Ovary (tissue), 10 donors: ENCODE results near the gene TIGD6. TPM values are rescaled to one million over a fixed set of nuclear protein-coding genes. Genes with fewer than 3 reads are reported as not detected.

Source experiments
- DNase-seq, 5 donors: peaks; one replicate each; pipeline ENCODE4 v3.0.0-alpha.2; 2019 to 2020
- H3K27ac ChIP-seq, 2 donors: fragments of 200-600 bp; one replicate each; pipeline versions ENCODE4 v1.5.1 to v1.8.0; 2019 to 2022
- H3K27me3 ChIP-seq: fragments of 200-600 bp; one replicate; pipeline ENCODE4 v1.8.0; 2022
- H3K36me3 ChIP-seq: fragments of 200-600 bp; sonication (generic); one replicate; pipeline ENCODE4 v1.5.1; 2019
- H3K4me1 ChIP-seq: one replicate; pipeline ENCODE4 v1.8.1; 2013; ENCODE audit warnings: mild to moderate bottlenecking, moderate library complexity; ENCODE audit not compliant: insufficient read depth
- H3K4me3 ChIP-seq: fragments of 200-600 bp; sonication (generic); one replicate; pipeline ENCODE4 v1.5.1; 2017
- H3K9me3 ChIP-seq, 2 donors: fragments of 200-600 bp in 1 of 2; sonication (generic) in 1 of 2; one replicate each; pipeline versions ENCODE4 v1.5.1 to v1.8.1; 2013 to 2019; ENCODE audit warnings: mild to moderate bottlenecking in 1 of 2, moderate library complexity in 1 of 2
- CTCF ChIP-seq, 3 donors: fragments of 450-650 bp in 2 of 3; fragments of 200-600 bp in 1 of 3; IDR thresholded peaks; one replicate each; pipeline versions ENCODE4 v1.5.1 to v1.8.0; 2016 to 2022; ENCODE audit warnings: antibody characterized with exemption in 3 of 3, mild to moderate bottlenecking in 1 of 3
- EP300 ChIP-seq: sonication (generic); formaldehyde crosslinking; IDR thresholded peaks from one replicate; pipeline ENCODE4 v1.6.1; 2017; ENCODE audit warnings: antibody characterized with exemption
- POLR2A ChIP-seq: fragments of 450-650 bp; IDR thresholded peaks from one replicate; pipeline ENCODE4 v1.6.1; 2017; ENCODE audit warnings: antibody characterized with exemption, mild to moderate bottlenecking, moderate library complexity
- WGBS, 3 donors: extraction: QIAGEN DNeasy Blood & Tissue Kit in 1 of 3; methylation state at CpG; one replicate each; pipeline versions ENCODE4 v1.1.5 to v1.1.7; 2013 to 2017; 5-methylcytosine and 5-hydroxymethylcytosine counted together
- intact Hi-C, 4 donors: fragments of 100-400 bp; cut with DNase I; formaldehyde crosslinking; loops; one replicate each; pipeline versions ENCODE4 v1.11.0 to v1.15.1; 2022 to 2023
- long read RNA-seq, 3 donors: library from polyadenylated mRNA in 2 of 3; unstranded in 2 of 3; transcript quantifications; one replicate each; pipeline ENCODE4 v2.0.0 and lab custom pipeline, GENCODE V29; 2021 to 2026
- polyA plus RNA-seq, 2 donors: library from polyadenylated mRNA; stranded (reverse); fragments of 200-250 nt in 1 of 2; fragments of 350-450 nt in 1 of 2; fragmentation: Illumina TruSeq in 1 of 2; extraction: RNeasy Lipid Tissue Mini Kit (QIAGEN cat#74804) in 1 of 2; gene quantifications; one replicate each; pipeline ENCODE4 v1.2.3, GENCODE V29; 2013 to 2014
- total RNA-seq, 7 donors: library from RNA; depleted of rRNA in 2 of 7; stranded (reverse); fragments of >200 nt in 2 of 7; fragmentation: NEBNext Ultra II Directional in 3 of 7; extraction: Animal tissue kit (Norgen Biotek cat#: 25700) in 3 of 7; gene quantifications; one replicate each; pipeline versions ENCODE4 v1.1.0 to v1.2.4, GENCODE V29; 2016 to 2023
- donor health status: DM: no; HTN: no; CAD: no; lungs with moderate emphysema.
- donor health status: DM: no; HTN: no; CAD: no.
- donor health status: Bipolar disorder and iron deficiency.
- donor health status: DM: yes; HTN: yes; CAD: no.
- donor health status: DM: no; HTN: no; CAD: no.
- donor health status: DM: yes; HTN: yes; CAD: no.

The TIGD6 gene
- total RNA-seq (1 to 10 TPM; 2.0 to 6.1 (median 5.5) TPM), polyA plus RNA-seq (1 to 10 TPM; 4.2 to 7.6 TPM)
- long read RNA-seq, donor 1, full-length matches to known transcripts: 36 of 42 reads
- long read RNA-seq, donor 1, partial matches to known transcripts: 0 of 42 reads
- long read RNA-seq, donor 1, other reads (novel, unspliced or antisense): 6 of 42 reads
- long read RNA-seq, donor 2, full-length matches to known transcripts: 5 of 5 reads
- long read RNA-seq, donor 2, partial matches to known transcripts: 0 of 5 reads
- long read RNA-seq, donor 2, other reads (novel, unspliced or antisense): 0 of 5 reads
- long read RNA-seq, donor 3, full-length matches to known transcripts: 5 of 10 reads
- long read RNA-seq, donor 3, partial matches to known transcripts: 0 of 10 reads
- long read RNA-seq, donor 3, other reads (novel, unspliced or antisense): 5 of 10 reads

GRCh38 chr5:150000256-150000989 lies at the start of gene TIGD6, which contains the start of gene HMGXB3:
Gene TIGD6 (minus strand): TSS chr5:150000654. CDS start chr5:149996348, 4,306 bp downstream.
Gene HMGXB3 (plus strand): TSS chr5:150000739. CDS start chr5:150004853, 4,114 bp downstream.
- peak; percentile 91 to 96 (median 92) for DNase-seq
- 0 to 2% (median 0%) methylated on average over 59 to 72 of the region's 72 CpGs for WGBS, 3 donors
- intact Hi-C loops: loop anchor here in 1 of 4 donors (10.0 kb wide), 1 partner anchor 214 kb away; no protein-coding TSS in a partner anchor
- Histone ChIP-seq H3K36me3 (no peaks in the 10 kb centered on the region), H3K9me3 (no peaks in the 10 kb centered on the region), H3K4me1 (peaks cover 4% of the 10 kb centered on the region), H3K27me3 (no peaks in the 10 kb centered on the region), H3K4me3 (peak within 1 kb of the TSS; percentile 99), H3K27ac (peak within 1 kb of the TSS; percentile 81 to 86)
- TF ChIP-seq EP300 (no peak), CTCF (IDR thresholded peaks at IDR 0.05) (peak in 1 of 3 donors; percentile 15), POLR2A (peak; percentile 67)

GRCh38 chr5:150046031-150046430 lies 45.6 kb upstream of the TIGD6 start:
- H3K4me3 ChIP-seq: no peak overlapping the region
- no peak for TF ChIP-seq CTCF (IDR thresholded peaks at IDR 0.05)
- TF ChIP-seq EP300: no peak
- no peak for TF ChIP-seq POLR2A
- no peaks in the 10 kb centered on the region for H3K27me3 ChIP-seq
- intact Hi-C loops: no loop called here
- DNase-seq: no peak
- WGBS, 3 donors: 96 to 99% (median 97%) methylated on average over 6 of the region's 6 CpGs
- H3K27ac ChIP-seq: no peak overlapping the region
- H3K9me3 ChIP-seq: no peaks in the 10 kb centered on the region
- H3K36me3 ChIP-seq: no peaks in the 10 kb centered on the region
- peaks cover 10% of the 10 kb centered on the region for H3K4me1 ChIP-seq

- peaks cover 10% of the 10 kb centered on the region for H3K4me1 ChIP-seq
- H3K27ac ChIP-seq: no peak overlapping the region
- DNase-seq: no peak
- no peaks in the 10 kb centered on the region for H3K36me3 ChIP-seq
- no peaks in the 10 kb centered on the region for H3K9me3 ChIP-seq
- TF ChIP-seq EP300 (no peak), CTCF (IDR thresholded peaks at IDR 0.05) (no peak), POLR2A (no peak)
- intact Hi-C loops: no loop called here
- H3K4me3 ChIP-seq: no peak overlapping the region
- H3K27me3 ChIP-seq: no peaks in the 10 kb centered on the region
- WGBS, 3 donors: 88 to 91% (median 89%) methylated on average over 6 of the region's 6 CpGs
Measured at GRCh38 chr5:150045549-150045948, 45.1 kb upstream of the TIGD6 start.

- Histone ChIP-seq H3K9me3 (no peaks in the 10 kb centered on the region), H3K4me1 (peaks cover 10% of the 10 kb centered on the region), H3K27ac (peak overlapping the region in 1 of 2 donors; percentile 19), H3K4me3 (no peak overlapping the region), H3K27me3 (no peaks in the 10 kb centered on the region), H3K36me3 (no peaks in the 10 kb centered on the region)
- WGBS, 3 donors: 34 to 37% (median 36%) methylated on average over 7 of the region's 7 CpGs
- TF ChIP-seq CTCF (IDR thresholded peaks at IDR 0.05) (no peak), POLR2A (no peak)
- intact Hi-C loops: no loop called here
- DNase-seq: no peak
Measured at GRCh38 chr5:150044712-150045111, 44.3 kb upstream of the TIGD6 start.
